Vagina (tissue), 2 donors: ENCODE measurements around the gene ZDHHC17. TPM values are rescaled to one million over a fixed set of nuclear protein-coding genes. Genes with fewer than 3 reads are reported as not detected.

Experiments used
- DNase-seq, 2 donors: peaks; one replicate each; pipeline ENCODE4 v3.0.0-alpha.2; 2017; ENCODE audit errors: extremely low spot score in 2 of 2
- H3K27ac ChIP-seq: fragments of 200-600 bp; sonication (generic); one replicate; pipeline ENCODE4 v1.5.1; 2019
- H3K27me3 ChIP-seq: fragments of 200-600 bp; sonication (generic); one replicate; pipeline ENCODE4 v1.5.1; 2019
- H3K36me3 ChIP-seq, 2 donors: fragments of 200-600 bp; sonication (generic); one replicate each; pipeline ENCODE4 v1.5.1; 2017 to 2019
- H3K4me1 ChIP-seq: fragments of 200-600 bp; sonication (generic); one replicate; pipeline ENCODE4 v1.5.1; 2019
- H3K4me3 ChIP-seq, 2 donors: fragments of 200-600 bp; sonication (generic); 1 replicate in 1 of 2; 2 replicates in 1 of 2; pipeline ENCODE4 v1.5.1; 2016 to 2019
- H3K9me3 ChIP-seq: fragments of 200-600 bp; sonication (generic); one replicate; pipeline ENCODE4 v1.5.1; 2019
- POLR2A ChIP-seq, 2 donors: fragments of 450-650 bp; IDR thresholded peaks; one replicate each; pipeline ENCODE4 v1.6.1; 2017; ENCODE audit warnings: antibody characterized with exemption in 2 of 2, mild to moderate bottlenecking in 2 of 2, moderate library complexity in 2 of 2
- POLR2AphosphoS5 ChIP-seq, 2 donors: sonication (generic); formaldehyde crosslinking; IDR thresholded peaks; one replicate each; pipeline ENCODE4 v1.9.0; 2017; ENCODE audit warnings: antibody characterized with exemption in 2 of 2, mild to moderate bottlenecking in 2 of 2, low read depth in 1 of 2; ENCODE audit not compliant: insufficient read depth in 1 of 2
- intact Hi-C: fragments of 100-400 bp; cut with DNase I; formaldehyde crosslinking; loops from one replicate; pipeline ENCODE4 v1.15.1; 2023
- total RNA-seq: library from RNA; depleted of rRNA; stranded (reverse); fragments of >200 nt; gene quantifications from one replicate; pipeline ENCODE4 v1.2.3, GENCODE V29; 2016
- TF ChIP-seq, protein P1 (sequence below), 3 experiments: fragments of 450-650 bp in 2 of 3; fragments of 200-600 bp in 1 of 3; sonication (generic) in 1 of 3; IDR thresholded peaks; one replicate each; pipeline ENCODE4 v1.5.1; 2017 to 2019; ENCODE audit warnings: antibody characterized with exemption in 3 of 3, mild to moderate bottlenecking in 2 of 3, moderate library complexity in 2 of 3

ZDHHC17 gene
- total RNA-seq, 1 donor from 2014 or later: 59.9 TPM

DNA sequence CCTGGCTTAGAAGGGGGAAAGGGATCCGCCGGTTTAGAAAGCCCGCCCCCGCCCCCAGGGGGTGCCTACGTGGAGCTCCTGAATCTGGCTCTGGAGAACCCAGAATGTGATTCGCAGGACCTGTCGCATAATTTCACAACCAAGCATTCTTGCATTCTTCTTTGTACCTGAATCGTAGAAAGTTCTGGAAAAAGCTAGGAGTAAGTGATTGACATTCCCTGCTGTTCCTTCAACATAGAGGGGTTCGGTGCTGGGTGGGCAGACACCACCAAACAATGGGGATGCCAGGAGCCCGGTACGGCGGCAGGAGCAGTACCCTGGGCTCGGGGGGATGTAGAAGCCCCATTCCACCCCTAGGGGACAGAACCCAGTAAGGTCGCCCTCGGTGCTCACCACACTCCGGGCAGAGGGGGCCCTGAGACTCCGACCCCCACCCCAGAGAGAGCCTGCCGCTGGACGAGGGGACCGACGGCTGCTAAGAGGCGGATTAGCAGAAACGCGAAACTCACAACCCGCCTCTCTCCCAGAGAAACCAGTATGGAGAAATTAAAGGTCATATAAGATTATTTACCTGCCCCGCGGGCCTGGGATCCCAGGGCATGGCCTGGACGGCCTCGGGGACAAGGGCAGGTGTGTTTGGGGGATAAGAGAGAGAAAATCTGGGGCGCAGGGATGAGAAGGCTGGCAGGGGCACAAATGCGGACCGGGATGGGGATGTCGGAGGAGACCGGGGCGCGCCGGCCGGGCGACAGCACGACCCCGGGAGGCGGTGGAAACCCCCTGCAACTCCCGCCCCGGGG lies 114.4 kb downstream of the ZDHHC17 start:
- no peak for TF ChIP-seq POLR2A (IDR thresholded peaks at IDR 0.05)
- TF ChIP-seq, protein P1, sequence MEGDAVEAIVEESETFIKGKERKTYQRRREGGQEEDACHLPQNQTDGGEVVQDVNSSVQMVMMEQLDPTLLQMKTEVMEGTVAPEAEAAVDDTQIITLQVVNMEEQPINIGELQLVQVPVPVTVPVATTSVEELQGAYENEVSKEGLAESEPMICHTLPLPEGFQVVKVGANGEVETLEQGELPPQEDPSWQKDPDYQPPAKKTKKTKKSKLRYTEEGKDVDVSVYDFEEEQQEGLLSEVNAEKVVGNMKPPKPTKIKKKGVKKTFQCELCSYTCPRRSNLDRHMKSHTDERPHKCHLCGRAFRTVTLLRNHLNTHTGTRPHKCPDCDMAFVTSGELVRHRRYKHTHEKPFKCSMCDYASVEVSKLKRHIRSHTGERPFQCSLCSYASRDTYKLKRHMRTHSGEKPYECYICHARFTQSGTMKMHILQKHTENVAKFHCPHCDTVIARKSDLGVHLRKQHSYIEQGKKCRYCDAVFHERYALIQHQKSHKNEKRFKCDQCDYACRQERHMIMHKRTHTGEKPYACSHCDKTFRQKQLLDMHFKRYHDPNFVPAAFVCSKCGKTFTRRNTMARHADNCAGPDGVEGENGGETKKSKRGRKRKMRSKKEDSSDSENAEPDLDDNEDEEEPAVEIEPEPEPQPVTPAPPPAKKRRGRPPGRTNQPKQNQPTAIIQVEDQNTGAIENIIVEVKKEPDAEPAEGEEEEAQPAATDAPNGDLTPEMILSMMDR (IDR thresholded peaks at IDR 0.05): no peak
- no peak for DNase-seq

DNA sequence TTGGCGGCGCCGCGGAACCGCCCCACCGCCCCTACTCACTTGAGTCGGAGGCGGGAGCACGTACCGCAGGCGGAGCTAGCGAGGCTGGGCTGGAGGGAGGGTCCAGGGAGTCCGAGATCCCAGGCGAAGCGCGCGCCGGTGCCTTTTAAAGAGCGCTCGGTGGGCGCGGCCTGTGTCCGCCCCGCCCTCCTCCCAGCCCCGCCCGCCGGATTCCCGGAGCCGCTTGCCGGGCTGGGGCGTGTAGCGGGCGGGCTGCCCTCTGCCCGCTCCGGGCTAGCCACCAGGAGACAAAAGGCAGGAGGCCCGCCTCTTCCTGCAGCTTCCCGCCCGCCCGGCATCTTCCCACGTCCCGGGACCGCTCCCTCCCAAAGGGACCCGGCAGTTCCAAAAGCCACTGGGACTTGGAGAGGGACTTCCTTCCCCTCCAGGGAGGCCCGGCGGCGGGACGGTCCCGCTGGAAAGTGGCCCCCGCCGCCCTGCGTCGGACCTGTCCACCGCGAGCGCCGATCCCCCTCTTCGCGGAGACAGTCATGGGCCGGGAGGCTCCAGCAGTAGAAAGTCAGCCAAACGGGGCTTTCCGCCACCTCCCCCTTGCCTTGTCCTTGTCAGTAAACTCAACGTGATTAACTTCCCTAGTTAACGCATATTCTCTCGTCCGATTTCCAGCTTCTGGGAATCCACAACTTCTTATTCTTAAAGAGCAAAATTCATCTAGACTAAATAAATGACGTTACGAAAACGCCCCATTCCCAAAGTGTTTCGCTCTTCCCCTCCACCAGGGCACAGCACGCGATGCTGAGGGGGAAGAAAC lies 115.2 kb downstream of the ZDHHC17 start, which contains the start of gene CSRP2:
Gene CSRP2, minus strand, starts transcription at position 121 of the 811 bp plus-strand sequence. CDS start 12,759 bp downstream, outside the sequence.
- Histone ChIP-seq H3K27ac (peak within 1 kb of the TSS; percentile 95), H3K36me3 (no peaks in the 10 kb centered on the region), H3K9me3 (no peaks in the 10 kb centered on the region), H3K27me3 (no peaks in the 10 kb centered on the region), H3K4me1 (peaks cover 41% of the 10 kb centered on the region), H3K4me3 (peak within 1 kb of the TSS; percentile 73 to 86)
- DNase-seq: peak in 1 of 2 donors; percentile 95
- TF ChIP-seq POLR2AphosphoS5 (IDR thresholded peaks at IDR 0.05; ENCODE audit: insufficient read depth in 1 of 2, low read depth in 1 of 2) (peak in 1 of 2 donors; percentile 92), POLR2A (IDR thresholded peaks at IDR 0.05) (peak in 1 of 2 donors; percentile 76)
- TF ChIP-seq, protein P1 (IDR thresholded peaks at IDR 0.05): no peak
- intact Hi-C loops: no loop called here

More for the DNA sequence above, 114.4 kb downstream of the ZDHHC17 start:
- intact Hi-C loops: no loop called here
- Histone ChIP-seq H3K4me3 (peak overlapping the region; percentile 73 to 86), H3K9me3 (no peaks in the 10 kb centered on the region), H3K4me1 (peaks cover 48% of the 10 kb centered on the region), H3K27me3 (no peaks in the 10 kb centered on the region), H3K36me3 (no peaks in the 10 kb centered on the region), H3K27ac (peak overlapping the region; percentile 95)

DNA sequence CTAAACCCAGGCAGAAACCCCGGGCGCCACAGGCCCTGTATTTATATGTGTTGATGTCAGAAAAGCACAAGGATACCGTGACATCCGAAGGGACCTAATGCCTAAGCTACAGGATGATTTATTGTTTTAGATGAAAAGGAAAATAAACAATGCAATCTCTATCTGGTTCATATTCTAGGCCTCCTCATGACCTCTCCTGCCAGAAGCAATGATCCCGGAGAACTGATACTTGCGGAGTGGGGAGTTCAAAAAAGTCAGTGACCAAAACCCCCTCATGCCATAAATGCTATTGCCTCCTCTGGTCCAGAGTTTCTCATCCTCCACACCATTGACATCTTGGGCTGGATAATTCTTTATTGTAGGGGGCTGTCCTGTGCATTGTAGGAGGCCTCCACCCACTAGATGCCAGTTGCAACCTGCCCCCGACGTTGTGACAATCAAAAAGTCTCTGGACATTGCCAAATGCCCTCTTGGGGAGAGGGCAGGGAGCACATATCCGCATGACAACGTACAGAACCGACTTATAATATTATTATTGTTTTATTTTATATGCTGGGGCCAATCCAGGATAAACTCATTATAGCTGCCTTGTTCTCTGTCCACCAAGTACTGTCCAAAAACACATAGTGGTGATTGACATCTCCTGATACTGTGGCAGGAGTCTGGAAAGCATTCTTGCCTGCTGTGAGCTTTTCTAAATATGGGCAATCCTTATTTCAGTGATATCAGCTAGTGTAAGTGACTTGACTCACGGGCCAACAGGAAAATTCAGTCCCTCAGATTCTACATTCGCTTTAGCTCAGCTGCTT lies 116.0 kb downstream of the ZDHHC17 start:
- Histone ChIP-seq H3K27ac (peak overlapping the region; percentile 95), H3K36me3 (no peaks in the 10 kb centered on the region), H3K27me3 (no peaks in the 10 kb centered on the region), H3K4me3 (peak overlapping the region; percentile 73 to 86), H3K4me1 (peaks cover 36% of the 10 kb centered on the region), H3K9me3 (no peaks in the 10 kb centered on the region)
- intact Hi-C loops: no loop called here
- no peak for DNase-seq
- TF ChIP-seq POLR2AphosphoS5 (IDR thresholded peaks at IDR 0.05; ENCODE audit: insufficient read depth in 1 of 2, low read depth in 1 of 2): no peak
- TF ChIP-seq, protein P1 (IDR thresholded peaks at IDR 0.05): peak in 1 of 3 experiments; percentile 24
- no peak for TF ChIP-seq POLR2A (IDR thresholded peaks at IDR 0.05)

DNA sequence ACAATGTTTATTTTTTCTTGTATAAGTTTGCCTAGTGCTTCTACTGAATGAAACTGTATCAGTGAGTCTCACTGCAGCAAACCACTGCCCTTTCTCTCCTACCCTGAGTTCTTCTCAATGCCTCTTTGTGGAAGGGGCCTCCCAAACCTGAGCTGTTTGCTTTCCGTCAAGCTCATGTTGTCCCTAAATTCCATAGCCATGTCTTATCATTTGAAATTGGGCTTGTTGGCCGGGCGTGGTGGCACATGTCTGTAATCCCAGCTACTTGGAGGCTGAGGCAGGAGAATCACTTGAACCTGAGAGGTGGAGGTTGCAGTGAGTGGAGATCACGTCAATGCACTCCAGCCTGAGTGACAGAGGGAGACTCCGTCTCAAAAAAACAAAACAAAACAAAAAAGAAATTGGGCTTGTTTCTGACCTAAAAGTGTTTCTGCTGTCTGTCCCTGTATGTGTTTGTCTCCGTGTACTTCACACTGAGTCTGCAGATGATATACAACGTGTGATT lies 116.7 kb downstream of the ZDHHC17 start:
- H3K36me3 ChIP-seq: no peaks in the 10 kb centered on the region
- H3K4me3 ChIP-seq: no peak overlapping the region
- intact Hi-C loops: no loop called here
- H3K27me3 ChIP-seq: no peaks in the 10 kb centered on the region
- H3K9me3 ChIP-seq: no peaks in the 10 kb centered on the region
- no peak for DNase-seq
- H3K4me1 ChIP-seq: peaks cover 36% of the 10 kb centered on the region
- TF ChIP-seq, protein P1 (IDR thresholded peaks at IDR 0.05): no peak
- no peak for TF ChIP-seq POLR2AphosphoS5 (IDR thresholded peaks at IDR 0.05; ENCODE audit: insufficient read depth in 1 of 2, low read depth in 1 of 2)
- no peak for TF ChIP-seq POLR2A (IDR thresholded peaks at IDR 0.05)
- H3K27ac ChIP-seq: no peak overlapping the region
